Right lung (tissue), 10 donors: ENCODE data around the gene THBS2. TPM values are rescaled to one million over a fixed set of nuclear protein-coding genes. Genes with fewer than 3 reads are reported as not detected.
"Not testable (repeated sequence)": the region's sequence is repeated elsewhere in the genome, so short reads cannot be mapped to it uniquely, and the experiment has no call there.

ENCODE experiments used
- DNase-seq, 2 donors: peaks; one replicate each; pipeline ENCODE4 v3.0.0-alpha.2; 2013
- long read RNA-seq, 8 donors: transcript quantifications; one replicate each; lab custom pipeline, GENCODE V29; 2026
- polyA plus RNA-seq, 5 donors: library from polyadenylated mRNA; unstranded; fragments of 120-200 nt; gene quantifications; one replicate each; pipeline versions ENCODE4 v1.2.1 to v1.2.3, GENCODE V29; 2013; ENCODE audit warnings: inconsistent platforms in 1 of 5, low replicate concordance in 1 of 5; ENCODE audit not compliant: insufficient read length in 5 of 5, insufficient read depth in 1 of 5

Gene THBS2
- 10 to 100 TPM in 1 of 5 donors, 1 to 10 TPM in 4; 5.3 to 10.3 (median 7.9) TPM for polyA plus RNA-seq
- long read RNA-seq, donor 1, partial matches to known transcripts: 0 of 1 reads
- long read RNA-seq, donor 1, other reads (novel, unspliced or antisense): 0 of 1 reads
- long read RNA-seq, donor 2: 0 reads
- long read RNA-seq, donor 3, full-length matches to known transcripts: 1 of 1 reads
- long read RNA-seq, donor 3, partial matches to known transcripts: 0 of 1 reads
- long read RNA-seq, donor 3, other reads (novel, unspliced or antisense): 0 of 1 reads
- long read RNA-seq, donor 4: 0 reads
- long read RNA-seq, donor 5, full-length matches to known transcripts: 1 of 1 reads
- long read RNA-seq, donor 5, partial matches to known transcripts: 0 of 1 reads
- long read RNA-seq, donor 5, other reads (novel, unspliced or antisense): 0 of 1 reads
- long read RNA-seq, donor 6: 0 reads
- long read RNA-seq, donor 7: 0 reads
- long read RNA-seq, donor 8: 0 reads

DNA sequence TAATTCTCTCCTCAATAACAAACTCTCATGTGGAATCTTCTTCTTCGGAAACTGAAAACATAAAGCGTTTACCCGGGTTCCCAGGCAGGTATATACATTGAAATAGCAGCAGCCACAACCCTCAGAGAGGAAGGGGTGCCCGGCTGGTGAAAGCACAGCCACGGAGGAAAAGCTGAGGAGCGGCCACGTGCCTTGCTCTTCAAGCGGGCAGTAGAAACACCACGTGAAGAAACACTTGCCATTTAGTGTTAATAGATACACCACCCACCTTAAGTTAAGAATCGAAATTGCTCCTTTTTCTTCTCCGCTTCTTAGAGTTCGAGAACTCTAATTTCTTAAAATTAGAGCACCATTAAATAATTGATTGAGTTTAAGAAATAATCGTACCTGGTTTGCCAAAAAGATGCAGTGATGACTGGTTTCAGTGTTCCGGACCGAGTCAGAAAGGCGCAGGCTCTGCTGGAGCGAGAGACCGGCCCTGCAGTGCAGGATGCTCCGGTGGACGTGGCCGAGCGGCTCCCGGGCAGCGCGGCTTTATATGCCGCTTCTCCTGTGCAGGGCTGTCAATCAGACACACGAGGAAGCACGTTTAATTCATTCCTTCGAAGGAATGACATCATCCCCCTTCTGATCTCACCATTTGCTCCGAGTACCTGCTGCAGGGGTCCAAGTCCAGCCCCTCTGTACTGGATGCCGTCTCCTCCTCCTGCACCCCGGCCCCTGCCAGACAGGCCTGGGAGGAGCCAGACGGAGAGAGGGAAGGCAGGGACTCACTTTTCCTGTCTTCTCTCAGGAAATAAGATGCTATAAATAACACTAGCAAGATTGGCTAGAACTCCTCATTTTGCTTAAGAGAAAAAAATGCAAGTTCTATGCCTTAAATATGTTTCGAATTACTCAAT, at the start of gene THBS2:
THBS2 (minus strand) TSS at position 510 of the 902 bp plus-strand sequence. CDS start 3,062 bp downstream, outside the sequence.
- peak in 1 of 2 donors; percentile 23 for DNase-seq

DNA sequence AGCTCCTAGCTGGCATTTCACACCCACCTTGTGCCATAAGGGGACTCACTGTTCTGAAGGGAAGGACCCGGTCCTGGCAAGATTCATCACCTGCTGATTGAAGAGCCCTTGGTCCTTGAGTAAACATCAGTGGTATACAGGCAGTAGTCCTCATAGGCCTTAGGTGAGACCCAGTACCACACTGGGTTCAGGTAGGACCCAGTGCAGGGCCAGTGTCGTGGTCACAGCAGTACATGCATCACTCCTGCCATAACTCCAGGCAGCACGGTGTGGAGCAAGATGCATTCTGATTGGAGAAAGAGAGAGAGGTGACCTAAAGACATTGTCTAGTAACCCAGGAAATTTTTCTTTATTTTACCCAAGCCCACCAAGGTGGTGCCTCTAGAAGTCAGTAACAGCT, 49.1 kb upstream of the THBS2 start:
- DNase-seq: no peak

DNA sequence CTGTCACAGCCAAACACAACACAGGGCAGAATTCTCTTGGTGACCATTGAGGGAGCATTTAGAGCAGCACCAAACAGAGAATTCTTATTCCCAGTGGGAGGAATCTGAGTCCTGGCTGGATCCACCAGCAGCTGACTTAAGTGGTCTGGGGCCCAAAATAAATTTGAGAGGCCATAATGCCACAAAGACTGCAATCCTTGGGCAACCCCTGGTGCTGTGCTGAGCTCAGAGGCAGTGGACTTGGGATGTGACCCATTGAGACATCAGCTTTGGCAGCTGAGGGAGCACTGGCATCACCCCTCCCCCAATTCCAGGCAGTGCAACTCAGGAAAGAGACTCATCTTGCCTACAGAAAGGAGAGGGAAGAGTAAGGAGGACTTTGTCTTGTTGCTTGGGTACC, 48.6 kb upstream of the THBS2 start:
- no peak for DNase-seq

DNA sequence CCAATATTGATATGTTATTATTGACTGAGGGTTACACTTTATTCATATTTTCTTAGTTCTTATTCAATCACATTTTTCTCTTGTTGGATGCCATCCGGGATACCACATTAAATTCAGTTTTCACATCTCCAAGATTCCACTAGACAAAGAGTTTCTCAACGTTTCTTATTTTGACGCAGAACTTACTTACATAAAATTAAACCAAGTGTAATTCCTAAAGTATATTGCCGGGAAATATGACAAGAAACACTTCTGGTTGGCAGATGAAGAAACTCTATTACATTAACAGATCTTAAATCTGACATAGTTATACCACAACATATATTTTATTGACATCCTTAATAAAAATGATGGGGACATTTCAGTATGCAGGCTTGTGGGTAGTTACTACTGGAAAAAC, 47.3 kb upstream of the THBS2 start:
- DNase-seq: no peak

DNA sequence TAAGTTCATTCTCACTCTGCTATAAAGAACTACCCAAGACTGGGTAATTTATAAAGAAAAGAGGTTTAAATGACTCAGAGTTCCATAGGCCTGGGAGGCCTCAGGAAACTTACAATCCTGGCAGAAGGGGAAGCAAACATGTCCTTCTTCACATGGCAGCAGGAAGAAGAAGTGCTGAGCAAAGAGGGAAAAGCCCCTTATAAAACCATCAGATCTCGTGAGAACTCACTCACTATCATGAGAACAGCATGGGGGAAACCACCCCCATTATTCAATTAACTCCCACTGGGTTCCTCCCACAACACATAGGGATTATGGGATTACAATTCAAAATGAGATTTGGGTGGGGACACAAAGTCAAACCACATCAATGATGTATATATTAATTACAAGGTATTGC, 45.0 kb upstream of the THBS2 start:
- not testable (repeated sequence) for DNase-seq

DNA sequence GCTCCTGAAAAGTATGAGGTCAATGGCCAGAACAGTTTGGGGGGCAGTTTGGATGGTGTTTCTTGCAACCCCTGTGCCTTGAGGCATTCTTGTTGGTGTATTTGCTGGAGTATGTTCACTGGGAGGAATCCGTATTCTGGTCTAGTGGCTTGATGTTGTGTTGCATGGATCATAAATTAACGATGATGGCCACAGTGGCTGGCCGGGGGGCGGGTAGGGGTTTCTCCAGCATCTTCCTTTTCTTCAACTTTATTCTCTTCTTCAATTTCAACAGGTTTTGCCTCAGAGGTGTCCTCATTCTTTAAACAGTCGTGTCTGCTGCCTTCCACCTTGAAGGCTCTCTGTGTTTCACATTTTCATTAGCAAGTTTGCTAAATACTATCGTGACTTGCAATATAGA, 43.0 kb upstream of the THBS2 start:
- no peak for DNase-seq

DNA sequence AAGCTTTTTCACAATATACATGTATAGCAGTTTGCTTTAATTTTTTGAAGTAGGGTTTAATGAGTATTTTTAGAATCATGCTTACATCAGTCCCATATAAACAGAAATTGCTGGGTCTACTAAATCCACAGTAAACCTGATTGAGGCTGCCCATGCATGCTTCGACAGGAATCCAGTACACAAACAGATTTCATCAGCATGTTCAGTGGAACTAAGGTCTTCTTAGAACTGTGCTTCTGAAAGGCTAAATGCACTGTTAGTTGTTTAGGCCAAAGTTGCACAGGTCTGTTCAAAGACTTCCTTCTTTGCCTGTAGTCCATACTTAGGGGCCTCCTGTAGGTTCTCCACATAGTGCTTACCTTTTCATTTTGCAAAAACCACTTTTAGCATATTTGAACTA, 42.5 kb upstream of the THBS2 start:
- DNase-seq: no peak

DNA sequence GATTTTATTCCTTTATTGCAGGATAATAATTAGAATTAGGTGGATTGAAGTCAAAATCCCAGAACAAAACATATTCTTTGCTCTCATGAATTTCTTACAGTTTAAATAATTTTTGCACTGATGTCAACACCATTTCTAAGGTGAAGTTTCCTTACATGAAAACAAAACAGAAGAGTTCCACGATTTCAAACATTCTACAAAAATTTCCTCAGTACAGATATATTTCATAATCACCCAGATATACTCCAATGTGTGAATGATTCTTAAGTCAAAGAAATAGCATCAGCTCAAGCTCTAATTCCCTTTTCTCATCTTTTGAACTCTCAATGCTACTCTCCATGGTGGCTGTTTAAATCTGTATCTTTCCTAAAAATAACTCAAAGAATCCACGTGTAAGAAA, 39.5 kb upstream of the THBS2 start:
- no peak for DNase-seq

DNA sequence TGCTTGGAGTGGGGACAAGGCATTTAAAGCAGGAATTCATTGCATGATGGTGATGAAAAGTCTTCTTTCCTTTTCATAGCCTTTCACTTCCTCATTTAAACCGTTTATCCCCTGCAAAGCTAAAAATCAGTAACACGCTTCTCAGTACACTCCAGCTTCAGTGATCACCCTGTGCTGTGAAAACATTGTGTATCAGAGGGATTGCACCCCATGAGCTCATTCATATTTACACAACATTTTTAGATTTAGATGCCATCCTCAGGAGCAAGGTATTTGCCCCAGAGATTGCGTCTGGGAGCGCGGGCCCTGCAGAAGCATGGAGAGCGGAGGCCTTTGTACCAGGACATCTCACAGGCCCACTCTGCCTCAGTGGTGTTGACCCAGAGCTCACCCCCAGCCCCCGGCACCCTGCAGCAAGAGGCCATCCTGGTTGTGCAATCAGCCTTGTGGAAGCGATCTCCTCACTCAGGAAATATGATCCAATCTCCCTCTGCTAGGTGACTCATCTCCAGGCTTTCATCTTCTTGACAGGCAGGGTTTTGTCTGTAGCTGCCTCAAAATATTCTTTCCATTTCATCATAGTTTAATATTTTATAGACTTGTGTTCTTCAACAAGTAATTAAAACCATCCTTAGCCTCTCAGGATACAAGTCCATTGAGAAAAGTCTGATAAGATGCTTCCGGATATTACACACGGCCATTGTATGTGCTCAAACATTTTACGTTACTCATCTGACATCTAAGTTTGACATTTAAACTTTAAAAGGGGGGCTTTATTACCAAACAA, 38.9 kb upstream of the THBS2 start:
- DNase-seq: no peak

DNA sequence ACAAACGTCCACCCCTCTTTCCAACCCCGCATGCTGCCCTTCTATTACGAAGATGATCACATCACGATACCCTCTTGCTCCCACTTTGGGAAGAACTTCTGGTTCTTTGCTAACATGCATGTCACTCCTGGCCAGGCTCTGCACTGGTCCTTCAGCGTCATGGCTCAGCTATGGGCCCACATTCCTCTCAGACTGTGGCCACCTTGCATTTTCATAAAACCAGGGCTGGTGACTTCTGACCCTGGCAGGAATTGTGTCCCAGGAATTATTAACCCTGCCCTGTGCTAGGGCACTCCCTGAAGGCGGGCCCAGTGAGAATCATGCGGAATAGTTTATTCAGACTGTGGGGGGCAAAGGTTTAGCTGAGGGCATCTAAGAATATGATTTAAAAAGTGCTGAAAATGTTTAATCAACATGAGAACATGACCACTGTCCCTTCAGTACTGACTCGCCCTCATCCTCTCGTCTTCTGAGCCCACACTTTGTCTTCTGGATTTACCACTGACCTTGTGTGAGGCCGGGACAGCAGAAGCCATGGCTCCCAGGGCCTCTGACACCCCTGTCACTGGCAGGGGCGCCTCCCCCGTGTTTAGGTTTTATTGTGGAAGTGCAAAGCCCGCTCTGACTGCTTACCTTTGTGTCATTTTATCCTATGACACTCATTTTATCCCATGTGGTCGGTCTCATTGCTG, 38.1 kb upstream of the THBS2 start:
- DNase-seq: no peak

DNA sequence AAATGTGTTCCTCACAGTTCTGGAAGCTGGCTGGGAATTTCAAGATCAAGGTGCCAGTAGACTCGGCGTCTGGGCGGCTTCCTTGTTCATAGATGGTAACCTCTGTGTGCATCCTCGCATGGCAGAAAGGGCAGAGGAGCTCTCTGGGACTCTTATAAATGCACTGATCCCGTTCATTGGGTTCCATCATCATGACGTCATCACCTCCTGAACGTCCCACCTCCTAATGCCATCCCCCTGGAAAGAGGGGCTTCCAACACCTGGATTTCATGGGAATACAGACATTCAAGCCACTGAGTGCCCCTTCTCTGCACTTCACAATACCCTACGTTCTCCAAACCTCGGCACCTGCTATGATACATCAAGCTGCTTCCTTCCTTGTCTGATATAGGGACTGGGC, 37.5 kb upstream of the THBS2 start:
- DNase-seq: no peak

DNA sequence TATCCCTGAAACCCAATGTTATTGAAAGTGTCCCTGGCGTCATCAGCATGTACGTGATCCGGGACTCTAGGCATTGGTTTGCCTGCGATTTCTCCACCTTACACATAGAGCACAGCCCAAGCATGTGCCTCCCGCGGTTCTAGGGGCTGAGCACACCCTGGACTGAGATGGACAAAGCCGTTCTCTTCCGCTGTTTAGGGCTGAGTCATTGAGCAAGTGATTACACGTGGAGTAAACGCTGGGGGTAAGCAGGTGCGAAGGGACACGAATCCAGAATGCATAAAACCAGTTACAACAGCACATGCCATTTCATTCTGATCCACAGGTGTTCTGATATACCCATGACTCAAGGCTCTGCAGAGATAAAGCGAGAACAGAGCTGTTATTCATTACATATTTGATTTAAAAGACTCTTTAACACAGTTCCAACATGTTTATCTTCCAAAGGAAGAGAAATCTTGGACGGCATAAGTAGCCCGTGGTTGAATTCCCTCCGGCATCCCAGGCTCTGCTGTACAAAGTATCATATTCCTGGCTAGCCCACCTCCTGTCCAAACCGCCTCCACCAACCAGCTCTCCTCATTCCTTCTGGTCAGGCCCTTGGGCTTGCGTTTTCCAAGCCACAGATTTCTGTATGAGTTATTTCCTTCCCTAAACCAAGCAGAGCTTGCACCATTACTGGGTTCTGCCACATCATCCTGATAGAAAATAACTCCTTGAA, 36.1 kb upstream of the THBS2 start:
- DNase-seq: no peak

DNA sequence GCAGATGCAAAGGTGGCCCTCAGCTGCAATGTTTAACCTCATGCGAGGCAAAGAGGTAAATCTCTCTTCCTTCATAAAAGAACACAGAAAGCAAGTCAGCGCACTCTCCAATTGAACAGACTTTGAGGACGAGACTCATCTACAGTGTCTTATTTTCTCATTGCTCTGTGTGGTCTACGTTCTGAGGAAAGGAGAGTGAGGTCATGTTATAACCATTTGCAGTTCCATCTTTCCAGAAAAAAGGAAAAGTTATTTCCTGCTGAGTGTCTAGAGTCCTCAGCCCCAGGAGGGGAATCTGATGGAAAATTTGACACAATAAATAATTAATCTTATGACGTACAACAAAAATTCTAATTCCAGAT, 35.6 kb upstream of the THBS2 start:
- DNase-seq: no peak

DNA sequence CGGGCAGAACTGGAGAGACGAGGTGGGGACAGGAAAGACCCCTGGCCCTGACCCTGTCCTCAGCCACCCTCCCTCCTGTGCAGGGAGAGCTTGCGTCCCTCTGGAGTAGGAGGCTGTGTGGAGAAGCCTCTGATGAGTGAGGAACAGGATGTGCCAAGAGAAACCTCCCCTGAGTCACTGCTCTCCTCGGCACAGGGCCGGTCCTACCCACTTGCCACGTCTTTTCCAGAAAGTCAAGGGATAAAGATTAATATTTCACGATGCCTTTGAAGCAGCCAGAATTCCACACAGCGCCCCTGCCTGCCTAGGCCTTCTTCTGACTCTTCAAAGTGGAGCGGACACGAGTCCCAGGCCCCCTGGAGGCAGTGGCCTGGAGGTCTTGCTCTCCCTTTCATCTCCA, 34.9 kb upstream of the THBS2 start:
- DNase-seq: no peak

DNA sequence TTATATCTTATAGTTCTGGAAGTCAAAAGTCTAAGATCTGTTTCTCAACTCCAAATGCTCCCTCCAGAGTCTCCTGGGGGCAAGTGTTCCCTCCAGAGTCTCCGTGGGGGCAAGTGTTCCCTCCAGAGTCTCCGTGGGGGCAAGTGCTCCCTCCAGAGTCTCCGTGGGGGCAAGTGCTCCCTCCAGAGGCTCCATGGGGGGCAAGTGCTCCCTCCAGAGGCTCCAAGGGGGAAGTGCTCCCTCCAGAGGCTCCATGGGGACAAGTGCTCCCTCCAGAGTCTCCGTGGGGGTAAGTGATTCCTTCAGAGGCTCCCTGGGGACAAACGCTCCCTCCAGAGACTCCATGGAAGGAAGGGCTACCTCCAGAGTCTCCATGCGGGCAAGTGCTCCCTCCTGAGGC, 34.0 kb upstream of the THBS2 start:
- no peak for DNase-seq

DNA sequence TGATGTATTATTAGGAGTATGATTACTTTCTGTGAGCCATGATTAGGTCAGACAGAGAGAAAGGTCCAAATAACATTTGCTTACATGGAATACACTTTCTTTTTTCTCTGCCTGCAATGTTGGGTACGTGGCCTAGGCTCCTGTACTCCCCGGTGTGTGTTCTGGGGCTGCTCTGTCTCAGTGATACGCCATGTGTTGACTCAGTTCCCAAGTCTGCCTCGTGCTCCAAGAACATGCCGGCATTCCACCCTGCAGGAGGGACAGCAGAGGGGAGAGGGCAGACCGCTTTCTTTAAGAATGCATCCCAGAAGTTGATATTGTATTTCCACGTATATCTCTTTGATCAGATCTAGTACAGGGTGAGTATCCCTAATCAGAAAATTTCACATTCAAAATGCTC, 33.3 kb upstream of the THBS2 start:
- no peak for DNase-seq

DNA sequence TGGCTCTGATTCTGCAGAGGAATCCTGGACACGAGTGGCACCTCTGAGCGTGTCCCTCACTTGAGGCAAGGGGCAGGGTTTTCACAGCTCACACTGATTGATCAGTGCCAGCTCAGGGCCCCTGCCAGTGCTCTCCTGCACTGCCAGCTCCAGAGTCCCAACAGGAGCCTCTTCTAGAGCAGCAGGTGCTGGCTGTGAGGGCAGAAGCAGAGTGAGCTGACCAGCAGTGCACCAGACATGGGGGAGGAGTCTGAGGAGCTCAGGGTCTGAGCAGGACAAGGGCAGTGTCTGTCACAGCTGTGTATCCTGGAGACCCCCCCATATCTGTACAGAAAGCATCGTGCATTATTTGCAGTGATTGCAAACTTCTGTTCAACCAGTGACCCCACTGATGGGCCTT, 31.5 kb upstream of the THBS2 start:
- no peak for DNase-seq

DNA sequence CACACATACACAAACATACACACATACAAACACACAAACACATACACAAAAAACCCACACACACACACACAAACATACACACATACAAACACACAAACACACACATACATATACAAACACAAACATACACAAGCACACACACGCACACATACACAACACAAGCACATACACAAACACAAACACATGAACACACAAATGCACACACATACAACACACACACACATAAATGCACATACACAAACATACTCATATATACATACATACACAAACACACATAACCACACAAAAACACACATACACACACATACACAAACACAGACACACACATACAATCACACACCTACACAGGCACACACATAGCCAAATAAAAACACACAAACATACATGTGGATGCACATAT, 30.3 kb upstream of the THBS2 start:
- DNase-seq: no peak

DNA sequence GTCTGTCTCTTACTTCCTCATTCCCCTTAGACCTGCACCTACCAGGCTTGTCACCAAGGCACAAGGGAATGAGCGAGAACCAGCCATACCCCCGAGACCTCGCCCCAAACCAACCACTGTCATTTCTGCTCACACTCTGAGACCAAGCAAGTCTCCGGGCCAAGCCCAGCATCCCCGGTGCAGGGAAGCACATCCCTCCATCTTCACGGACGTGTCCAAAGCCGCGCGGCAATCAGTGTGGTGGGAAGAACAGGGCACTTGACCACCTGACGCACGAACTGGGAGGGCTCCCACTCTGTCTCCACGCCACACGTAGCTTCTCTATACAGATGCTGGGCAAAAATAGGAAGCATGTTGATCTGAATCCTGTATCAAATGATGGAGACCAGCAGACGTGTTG, 28.4 kb upstream of the THBS2 start:
- DNase-seq: no peak

DNA sequence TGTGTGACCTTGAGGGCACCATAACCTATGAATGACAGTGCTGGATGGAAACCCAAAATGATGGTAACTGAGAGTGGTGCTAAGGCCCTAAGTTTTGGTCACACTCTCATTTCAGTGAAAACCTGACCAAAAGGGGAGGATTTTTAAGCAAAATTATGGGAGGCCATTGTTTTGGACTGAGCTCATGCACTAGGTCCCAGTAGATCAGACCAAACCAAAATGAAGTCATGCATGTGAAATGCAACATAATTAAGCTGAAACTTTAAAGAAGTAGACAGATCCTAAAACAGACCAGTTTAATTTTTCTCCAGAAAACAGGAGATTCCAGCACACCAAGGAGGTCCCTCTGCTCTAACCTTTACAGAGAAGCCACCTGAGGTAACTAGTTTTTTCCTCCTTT, 24.0 kb upstream of the THBS2 start:
- no peak for DNase-seq

DNA sequence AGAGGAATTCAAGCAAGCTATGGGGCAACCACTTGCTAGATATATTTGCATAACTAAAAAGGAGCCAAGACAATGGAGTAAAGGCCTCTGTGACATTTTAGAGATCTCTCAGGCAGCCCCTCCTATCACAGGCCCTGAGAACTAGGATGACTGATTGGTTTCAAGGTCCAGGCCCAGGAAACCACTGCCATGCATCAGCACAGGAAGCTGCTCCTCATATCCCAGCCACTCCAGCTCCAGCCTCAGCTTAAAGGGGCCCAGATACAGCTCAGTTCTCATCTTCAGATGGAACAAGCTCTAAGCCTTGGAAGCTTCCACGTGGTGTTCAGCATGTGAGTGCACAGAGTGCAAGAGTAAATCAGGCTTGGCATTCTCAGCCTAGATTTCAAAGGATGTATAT, 21.1 kb upstream of the THBS2 start:
- DNase-seq: no peak
